T-helper 1 cell (primary cell): ENCODE results near the gene MAST4.
A peak's percentile ranks its signal among the peaks of the same experiment; 100 is the strongest.

Experiments used
- DNase-seq, 5 donors: peaks; one replicate each; pipeline ENCODE4 v3.0.0-alpha.2; 2012 to 2020

Gene MAST4

GRCh38 chr5:67200809-67201562 lies 604.8 kb downstream of the MAST4 start:
- no peak for DNase-seq

GRCh38 chr5:67201897-67202549 lies 605.8 kb downstream of the MAST4 start:
- DNase-seq = no peak

GRCh38 chr5:67202828-67203227 lies 606.6 kb downstream of the MAST4 start:
- DNase-seq = no peak

DNA sequence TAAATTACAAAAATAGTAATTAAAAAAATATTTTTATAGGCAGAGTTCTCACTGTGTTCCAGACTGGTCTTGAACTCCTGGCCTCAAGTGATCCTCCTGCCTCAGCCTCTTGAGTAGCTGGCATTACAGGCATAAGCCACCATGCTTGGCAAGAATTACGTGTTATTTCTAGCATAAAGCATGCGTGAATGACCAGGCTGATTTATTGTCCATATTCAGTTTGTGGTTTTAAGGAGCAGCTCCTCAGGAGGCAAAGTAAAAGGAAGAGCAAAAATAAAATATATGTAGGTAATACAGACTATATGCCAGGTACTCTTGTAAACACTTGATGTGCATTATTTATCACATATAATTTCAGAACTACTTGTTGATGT lies 607.5 kb downstream of the MAST4 start:
- no peak for DNase-seq

DNA sequence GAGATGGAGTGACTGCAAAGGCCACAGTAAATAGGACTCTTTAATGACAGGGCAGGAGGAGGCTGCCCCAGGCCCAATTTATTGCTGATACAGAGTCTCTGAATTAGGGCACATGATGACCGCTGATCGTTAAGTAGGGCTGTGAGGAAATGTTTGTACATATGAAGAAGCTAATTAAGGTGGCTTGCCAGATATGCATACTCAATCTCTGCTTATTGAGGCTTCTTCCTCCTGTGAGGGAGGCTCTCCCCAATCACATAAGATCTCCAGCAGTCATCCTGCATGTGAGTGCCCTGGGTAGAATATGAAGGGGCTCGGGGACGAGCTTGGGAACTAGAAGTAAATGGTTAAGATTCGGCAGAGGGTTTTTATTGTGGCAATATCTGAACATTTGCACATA lies 608.6 kb downstream of the MAST4 start:
- DNase-seq = no peak

GRCh38 chr5:67205981-67206380 lies 609.8 kb downstream of the MAST4 start:
- DNase-seq = no peak

- DNase-seq = no peak
Observed at GRCh38 chr5:67206461-67206860, 610.3 kb downstream of the MAST4 start.

DNA sequence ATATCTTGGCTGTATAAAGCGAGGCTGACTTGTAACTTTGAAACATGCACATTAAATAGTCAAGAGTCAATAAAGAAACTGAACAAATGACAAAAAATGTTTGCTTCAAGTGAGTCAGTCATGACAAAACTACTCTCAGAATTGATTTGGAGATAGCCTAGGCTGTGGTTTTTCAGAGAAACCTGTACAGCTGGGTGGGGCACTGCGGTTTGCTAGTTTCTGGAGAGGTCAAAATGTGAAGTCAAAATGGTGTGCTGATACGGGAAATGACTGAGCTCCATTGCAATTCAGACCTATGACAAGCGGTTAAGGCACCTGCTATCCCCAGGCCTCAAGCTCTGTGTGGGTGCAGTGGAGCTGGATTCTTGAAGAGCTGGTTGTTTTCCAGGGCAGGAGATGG lies 610.7 kb downstream of the MAST4 start:
- peak; percentile 54 to 99 (median 71) for DNase-seq

GRCh38 chr5:67208403-67208802 lies 612.2 kb downstream of the MAST4 start:
- DNase-seq = no peak

DNA sequence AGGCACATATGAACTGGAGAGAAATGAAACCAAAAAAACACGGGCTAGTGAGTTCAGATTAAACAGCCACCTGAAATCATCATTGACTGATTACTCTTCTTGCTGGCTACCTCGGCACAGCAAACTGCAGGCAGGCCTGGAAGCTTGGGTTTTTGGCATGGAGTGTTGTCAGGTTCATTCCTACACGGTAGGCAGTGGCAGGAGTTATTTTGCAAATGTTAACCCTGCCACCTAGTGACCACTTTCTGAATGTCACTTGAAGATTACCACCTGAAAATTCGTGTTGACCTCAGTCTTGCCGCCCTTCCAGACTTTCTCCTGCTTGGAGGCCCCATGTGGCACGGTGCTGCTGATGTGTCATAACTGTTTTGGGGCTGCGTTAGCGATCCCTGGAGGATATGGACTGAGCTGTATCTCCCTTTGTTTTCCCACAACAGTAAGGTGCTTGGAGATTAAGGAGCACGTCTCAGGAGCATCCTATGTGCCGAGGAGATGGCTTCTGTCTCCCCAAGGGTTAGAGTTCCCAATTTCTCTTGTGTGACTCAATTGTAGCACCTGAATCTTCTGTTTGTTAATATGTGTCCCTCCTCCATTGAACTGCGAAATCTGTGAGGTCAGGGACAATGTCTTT lies 613.1 kb downstream of the MAST4 start:
- peak in 4 of 5 donors; percentile 27 to 82 (median 54) for DNase-seq

- DNase-seq = no peak
Observed at GRCh38 chr5:67211926-67212325, 615.7 kb downstream of the MAST4 start.

GRCh38 chr5:67214036-67214435 lies 617.8 kb downstream of the MAST4 start:
- no peak for DNase-seq

GRCh38 chr5:67214707-67215447 lies 618.7 kb downstream of the MAST4 start:
- no peak for DNase-seq

DNA sequence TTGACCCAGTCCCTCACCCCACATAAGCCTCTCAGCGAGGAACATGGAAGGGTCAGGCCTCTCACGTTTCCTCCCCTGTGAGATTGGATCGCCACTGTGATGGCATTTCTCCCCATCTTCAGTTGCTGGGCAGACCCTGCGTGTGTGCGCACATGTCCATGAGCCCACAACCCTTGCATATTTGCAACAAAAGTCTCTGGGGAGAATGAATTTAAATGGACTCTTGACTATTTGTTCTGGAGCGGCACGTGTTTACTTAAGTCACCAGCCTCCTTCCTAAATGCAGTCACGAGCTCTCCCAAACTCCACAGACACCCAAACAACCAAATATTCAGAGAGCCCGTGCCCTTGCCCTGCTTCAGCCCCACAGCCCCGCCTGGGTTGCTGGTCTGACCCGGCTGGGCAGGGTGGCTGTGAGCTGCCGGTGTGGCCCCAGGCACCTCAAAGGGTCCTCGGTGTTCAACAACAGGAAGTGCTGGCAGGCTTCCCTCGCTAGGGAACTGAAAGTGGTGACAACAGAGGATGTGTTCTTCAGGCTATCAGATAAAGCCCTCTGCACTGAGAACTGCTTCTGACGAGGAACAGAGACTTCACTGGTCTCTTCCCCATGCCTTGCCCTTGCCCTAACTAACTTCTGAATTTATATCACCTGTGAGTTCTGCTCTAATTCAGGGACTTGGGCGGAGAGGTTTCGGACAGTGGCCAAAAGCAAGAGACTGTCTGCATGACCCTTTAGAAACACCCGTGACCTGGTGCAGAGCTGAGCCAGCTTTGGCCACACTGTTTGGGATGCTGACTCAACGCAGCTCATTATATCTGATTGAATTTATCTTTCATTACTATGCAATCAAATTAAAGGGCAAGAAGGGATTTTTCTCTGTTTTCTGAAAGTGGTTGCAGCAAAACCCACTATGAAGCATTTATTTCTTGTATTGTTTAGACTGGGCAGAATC lies 619.6 kb downstream of the MAST4 start:
- DNase-seq = peak; percentile 31 to 92 (median 47)

DNA sequence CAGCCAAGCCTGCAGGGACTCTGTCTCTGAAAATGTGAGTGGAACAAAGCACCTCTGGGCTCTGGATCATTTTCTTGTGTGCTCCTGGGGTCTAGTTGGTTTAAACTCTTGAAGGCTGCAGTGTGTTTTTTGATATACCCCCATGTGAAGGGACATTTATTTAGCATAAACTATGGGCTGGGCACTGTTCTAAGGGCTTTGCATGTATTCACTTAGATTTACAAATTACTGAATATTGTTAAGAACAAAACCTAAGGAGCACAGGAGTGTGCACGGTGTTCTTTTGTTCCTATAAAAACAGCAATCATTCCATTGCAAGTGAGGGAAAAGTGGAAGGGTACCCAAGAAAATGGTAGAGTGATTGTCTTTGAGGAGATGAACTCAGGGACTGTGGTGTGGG lies 620.4 kb downstream of the MAST4 start:
- no peak for DNase-seq
